Measurements from ENCODE around the gene DLX6.

DNA sequence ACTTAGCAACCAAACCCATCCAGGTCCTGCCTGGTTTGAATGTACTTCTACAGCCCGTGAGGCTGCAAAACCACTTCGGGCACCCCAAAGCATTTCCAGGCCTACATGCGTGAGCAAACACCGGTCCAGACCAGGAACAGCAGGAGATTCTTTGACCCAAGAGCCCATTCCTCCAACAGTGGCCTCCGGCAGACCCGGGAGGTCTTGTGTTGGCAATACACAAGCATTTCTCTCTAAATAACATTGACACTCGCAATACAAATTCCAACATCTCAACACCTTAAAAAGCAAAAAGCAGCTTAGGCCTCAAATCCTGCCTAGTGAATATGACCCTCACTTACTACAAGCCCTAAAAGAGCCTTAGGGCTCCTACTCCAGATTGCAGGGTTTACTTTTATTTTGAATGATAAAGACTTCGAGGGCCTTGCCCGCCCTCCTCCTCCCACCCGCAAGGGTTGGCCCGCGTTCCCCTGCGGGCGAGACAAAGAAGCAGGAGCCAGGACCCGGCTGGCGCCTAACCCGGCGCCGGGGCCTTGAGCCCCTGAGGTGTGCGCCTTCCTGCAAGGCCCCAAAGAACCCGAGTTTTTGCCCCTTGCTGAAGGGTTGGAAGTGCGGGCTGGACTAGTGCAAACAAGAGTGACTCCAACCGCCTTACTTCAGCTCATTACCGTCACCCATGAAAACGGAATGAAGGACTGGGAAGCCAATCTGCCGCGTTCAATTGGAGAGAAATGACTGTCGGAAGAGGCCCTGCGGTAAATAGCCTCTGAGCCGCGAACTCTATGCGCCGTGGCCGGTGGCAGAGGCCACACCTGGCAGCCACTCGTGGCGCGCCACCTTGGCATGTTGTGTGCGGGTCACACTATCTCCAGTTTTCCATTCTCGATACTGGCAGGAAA, 3.4 kb upstream of the DLX6 start:
- no peak for TF ChIP-seq CTCF (conservative IDR thresholded peaks at IDR 0.05)
- TF ChIP-seq ZFX (IDR thresholded peaks at IDR 0.05) = no peak

Measured in C4-2B (cell line).